Right renal pelvis (tissue), 4 donors: ENCODE results near the gene TASP1. TPM values are rescaled to one million over a fixed set of nuclear protein-coding genes. Genes with fewer than 3 reads are reported as not detected.

ENCODE experiments used
- DNase-seq, 4 donors: peaks; one replicate each; pipeline ENCODE4 v3.0.0-alpha.2; 2013; ENCODE audit warnings: low read depth in 4 of 4, low spot score in 3 of 4, missing footprints in 1 of 4
- polyA plus RNA-seq, 4 donors: library from polyadenylated mRNA; unstranded; fragments of 120-200 nt; gene quantifications; one replicate each; pipeline ENCODE4 v1.2.1, GENCODE V29; 2013; ENCODE audit not compliant: insufficient read length in 4 of 4

Gene TASP1
- polyA plus RNA-seq, 4 donors, result 14.3 to 15.0 (median 14.7) TPM

DNA sequence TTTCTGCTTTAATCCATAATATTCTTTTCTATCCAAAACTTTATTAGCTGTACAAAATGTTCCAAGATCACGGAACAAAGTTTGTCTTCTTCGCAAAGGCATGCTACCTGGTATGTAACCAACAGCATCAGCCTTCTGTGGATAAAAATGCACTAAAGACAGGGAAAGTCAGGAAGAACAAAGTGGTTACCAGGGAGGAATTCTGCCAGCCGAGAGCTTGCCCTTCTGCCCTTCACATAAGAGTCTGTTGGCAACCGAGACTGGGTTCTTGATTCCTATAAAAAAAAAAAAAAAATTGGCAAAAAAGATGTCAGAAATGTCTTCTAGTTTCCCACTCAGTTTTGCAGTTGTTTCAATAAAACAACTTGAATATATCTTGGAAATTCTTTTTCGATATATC, 58.0 kb downstream of the TASP1 start:
- no peak for DNase-seq

DNA sequence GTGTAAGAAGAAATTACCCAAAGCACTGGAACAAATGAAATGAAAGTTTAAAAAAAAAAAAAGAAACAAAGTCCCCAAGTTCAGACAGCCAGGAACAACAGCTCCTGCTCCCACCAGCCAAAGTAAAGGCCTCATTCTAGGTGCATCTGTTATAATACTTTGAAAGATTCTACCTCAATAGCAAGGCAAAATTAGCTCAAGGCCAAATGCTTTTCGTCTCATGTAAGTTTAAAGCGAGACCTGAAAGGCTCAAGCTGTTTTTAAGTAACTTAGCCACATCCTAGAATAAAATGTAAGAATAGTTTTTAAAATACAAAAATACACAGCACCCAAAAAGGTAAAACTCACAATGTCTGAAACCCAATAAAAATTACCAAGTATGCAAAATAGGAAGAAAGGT, 64.7 kb downstream of the TASP1 start:
- DNase-seq, result no peak

DNA sequence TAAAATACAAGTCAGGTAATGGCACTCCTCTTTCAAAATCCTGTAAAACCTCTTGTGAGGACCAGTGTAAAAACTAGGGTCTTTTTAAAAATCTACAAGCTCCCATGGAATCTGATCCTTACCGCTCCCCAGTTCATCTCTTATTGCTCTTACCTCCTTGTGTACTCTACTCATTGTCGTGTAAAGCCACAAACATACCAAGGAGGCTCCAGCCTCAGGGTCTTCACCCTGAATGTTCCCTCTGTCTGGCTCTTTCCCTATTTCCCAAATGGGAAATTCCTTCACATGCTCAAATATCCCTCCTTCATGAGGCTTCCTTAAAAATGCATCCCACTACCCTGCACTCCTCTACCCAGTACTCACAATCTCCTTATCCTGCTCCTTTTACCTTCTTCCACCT, 67.1 kb downstream of the TASP1 start:
- no peak for DNase-seq

DNA sequence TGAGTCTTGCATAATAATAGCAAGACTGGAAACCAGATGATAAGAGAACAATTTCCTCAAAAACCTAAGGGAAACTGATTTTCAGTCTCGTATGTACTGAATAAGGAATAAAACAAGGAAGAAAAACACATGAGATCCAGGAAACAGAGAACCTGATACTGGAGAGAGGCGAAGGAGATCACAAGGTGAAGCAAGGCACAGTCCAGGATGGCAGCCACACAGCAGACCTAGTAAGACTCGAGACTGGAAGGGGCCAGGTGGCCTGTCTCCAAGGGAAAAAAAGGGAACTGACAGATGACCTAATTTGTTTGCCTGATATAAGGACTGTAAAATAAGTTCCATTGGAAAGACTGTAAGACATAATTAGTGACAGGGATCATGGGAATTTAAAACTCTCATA, 71.1 kb downstream of the TASP1 start:
- DNase-seq, result no peak

DNA sequence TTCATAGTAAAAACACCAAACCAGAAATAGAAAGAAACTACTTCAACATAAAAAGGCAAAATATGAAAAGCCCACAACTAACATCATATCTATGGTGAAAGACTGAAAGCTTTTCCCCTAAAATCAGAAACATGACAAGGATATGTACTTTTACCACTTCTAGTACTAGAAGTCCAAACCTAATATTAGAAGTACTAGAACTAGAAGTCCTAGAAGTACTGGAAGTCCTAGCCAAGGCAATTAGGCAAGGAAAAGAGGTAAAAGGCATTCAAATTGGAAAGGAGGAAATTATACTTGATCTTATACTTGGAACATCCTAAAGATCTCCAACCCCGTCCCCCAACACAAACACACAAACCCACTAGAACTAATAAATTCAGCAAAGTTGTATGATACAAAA, 74.9 kb downstream of the TASP1 start:
- no peak for DNase-seq

DNA sequence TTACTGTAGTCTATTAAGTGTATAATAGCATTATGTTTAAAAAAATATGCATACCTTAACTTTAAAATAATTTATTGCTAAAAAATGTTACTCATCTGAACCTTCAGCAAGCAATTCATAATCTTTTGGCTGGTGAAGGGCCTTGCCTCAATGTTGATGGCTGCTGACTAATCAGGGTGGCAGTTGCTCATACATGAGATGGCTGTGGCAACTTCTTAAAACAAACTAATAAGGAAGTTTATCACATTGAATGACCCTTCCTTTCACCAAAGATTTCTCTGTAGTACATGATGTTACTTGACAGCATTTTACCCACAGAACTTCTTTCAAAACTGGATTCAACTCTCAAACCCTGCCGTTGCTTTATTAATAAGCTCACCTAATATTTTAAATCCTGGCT, 84.0 kb downstream of the TASP1 start:
- no peak for DNase-seq

DNA sequence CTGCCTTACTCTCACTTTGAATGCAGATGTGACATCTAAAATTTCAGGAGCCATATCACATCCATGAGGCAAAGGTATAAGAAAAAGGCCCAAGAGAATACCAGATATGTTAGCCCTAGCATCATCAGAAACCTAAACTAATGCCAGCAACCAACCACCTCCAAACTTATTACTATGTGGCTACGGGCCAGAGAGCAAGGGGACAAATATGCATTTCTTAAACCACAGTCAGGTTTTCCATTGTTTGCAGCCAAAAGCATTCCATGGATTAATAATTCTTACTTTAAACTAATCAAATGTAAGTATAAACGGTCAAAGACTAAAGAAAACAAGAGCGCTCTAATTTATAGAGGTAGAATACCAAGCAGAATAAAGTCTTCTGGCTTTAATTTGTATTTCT, 84.7 kb downstream of the TASP1 start:
- DNase-seq, result no peak

DNA sequence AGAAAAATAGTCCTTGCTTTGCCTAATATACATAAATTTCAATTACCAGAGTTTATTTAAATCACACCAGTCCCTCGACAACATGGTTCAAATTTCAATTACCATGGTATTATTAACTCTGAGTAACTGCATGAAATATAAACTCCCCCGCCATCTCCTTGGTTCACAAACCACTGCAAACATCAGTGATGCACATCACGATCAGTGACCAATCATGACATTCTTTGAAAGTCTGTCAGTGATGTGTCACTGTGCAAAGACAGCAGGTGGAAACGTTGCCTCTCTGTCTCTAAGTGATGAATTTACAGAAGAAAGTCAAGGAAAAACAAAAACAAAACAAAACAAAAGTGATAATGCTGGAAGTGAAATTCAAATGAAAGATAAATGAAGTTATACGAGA, 86.7 kb downstream of the TASP1 start:
- no peak for DNase-seq

DNA sequence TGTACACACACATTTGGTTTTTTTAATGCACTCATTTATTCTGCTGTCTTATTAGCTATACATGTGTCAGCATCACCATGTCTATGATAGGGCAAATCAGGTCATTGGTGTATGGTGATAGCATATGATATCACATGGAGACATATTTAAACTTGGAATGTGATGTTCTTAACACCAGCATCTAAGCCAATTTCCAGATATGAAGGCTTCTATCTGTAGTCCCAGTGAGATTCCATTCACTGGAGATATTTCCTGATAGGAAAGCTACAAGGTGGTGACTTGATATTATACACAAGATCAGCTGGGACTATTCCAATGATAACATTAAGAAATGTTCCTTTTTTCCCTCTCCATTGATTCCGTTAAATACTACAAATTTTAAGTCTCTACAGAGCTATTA, 89.3 kb downstream of the TASP1 start:
- DNase-seq, result no peak

DNA sequence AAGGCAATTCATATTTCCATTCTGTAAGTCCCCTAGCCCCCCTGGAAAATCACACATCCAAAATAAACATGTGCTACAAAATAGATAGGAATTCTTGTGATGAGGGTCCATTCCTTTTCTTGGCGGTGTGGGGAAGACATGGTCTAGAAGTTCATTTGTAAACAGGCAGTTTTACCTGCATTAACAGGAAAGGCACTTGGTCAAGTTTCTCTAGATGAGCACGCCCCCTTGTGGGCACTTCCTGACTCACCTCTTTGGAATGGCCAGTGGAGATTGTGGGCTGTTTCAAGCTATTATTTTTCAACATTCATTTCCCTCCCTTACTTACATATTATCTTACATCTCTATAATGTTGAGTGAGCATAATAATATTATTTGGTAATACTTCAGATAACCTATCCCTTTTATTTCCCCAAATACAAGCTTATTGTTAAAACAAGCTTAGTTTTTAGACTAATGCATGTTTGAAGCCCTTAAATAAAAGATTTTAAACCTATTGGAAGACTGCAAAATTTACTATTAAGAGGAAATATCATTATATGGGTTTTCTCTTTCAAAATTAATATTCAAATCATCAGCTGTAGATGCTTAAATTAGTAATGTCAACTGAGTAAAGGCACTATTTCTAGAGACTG, 92.1 kb downstream of the TASP1 start:
- DNase-seq, result peak; percentile 58 to 71 (median 66)

DNA sequence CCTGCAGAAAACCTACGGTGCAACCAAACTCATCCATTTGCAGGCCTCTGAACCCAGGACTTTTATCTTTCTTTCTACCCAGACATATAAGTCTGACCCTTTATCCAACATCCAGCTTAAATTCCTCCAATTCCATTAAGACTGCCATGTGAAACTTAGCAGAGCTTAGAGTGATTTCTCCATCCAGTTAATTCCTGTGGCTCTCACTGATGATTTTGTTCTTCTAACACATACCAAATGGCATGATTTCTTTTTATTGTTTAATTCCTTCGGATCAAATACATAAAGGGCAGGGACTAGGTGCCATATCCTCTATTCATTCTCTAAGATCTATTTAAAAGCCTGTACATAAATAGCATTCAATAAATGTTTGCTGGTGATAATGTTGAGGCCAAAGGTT, 92.9 kb downstream of the TASP1 start:
- DNase-seq, result no peak

DNA sequence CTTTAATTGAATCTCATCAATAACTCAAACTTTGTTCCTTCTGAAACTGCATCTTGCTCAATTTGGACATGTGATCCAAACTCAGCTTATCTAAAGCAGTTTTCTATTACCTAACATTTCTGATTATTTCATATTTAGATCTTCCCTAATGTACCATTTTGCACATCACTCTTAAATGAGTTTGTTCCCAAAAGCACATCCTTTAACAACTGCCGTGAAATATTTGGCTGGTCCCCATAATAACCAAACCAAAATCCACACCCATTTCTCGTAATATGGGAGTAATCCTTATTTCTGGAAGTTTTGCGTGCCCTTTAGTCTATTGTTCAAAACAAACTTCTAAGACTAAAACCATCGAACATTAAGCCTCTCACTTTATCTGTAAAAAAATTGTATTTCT, 94.9 kb downstream of the TASP1 start:
- DNase-seq, result no peak

DNA sequence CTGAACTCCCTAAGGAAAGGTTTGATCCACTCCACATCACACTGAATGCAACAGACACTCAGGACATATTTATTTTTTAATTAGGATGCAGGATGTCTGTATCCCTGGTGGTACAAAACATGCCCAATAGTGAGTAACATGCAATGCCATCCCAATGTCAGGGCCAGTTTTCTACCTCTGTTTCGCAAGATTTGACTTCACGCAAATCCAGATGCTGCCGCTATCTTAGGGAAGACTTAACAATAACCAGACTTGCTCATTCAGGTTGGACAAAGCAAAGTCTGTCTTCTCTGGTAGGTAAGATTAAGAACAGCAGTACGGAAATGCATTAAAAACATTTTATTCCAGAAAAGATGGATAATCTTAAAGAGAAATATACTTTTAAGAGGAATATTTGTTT, 103.1 kb downstream of the TASP1 start:
- DNase-seq, result no peak

DNA sequence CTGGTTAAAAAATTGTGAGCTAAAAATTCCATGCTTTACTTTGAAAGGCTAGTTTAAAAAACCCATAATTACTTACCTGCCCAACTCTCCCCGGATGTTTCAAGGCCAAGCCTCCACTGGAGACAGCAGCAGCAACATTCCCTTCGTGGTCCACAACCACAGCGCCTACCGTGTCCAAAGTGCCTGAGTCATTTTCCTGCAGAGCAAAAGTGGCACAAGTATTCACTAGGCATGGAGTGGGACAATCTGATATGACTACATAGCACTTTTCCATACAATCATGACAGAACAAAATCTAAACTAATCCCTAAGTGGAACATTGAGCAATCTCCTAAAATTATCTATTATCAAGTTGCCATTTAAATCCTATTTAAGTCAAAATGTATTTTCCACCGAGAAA, 104.8 kb downstream of the TASP1 start:
- no peak for DNase-seq

DNA sequence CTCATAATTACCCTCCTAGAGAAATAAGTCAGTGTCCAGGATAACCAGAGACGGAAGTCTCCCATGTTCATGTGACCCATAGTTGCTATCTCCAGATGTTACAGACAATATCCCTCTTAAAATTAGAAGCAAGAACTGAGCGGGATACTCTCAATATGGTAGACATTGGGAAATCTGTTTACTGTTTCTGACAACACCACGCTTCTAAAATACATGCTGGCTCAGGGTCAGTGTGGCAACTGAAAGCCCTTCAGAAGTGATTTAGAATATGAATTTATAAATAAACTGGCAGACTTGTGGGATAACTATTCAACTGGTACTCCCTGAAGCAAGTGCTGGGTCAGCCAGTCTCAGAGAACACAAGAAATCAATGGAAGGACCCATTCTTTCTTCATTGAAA, 108.6 kb downstream of the TASP1 start:
- no peak for DNase-seq

DNA sequence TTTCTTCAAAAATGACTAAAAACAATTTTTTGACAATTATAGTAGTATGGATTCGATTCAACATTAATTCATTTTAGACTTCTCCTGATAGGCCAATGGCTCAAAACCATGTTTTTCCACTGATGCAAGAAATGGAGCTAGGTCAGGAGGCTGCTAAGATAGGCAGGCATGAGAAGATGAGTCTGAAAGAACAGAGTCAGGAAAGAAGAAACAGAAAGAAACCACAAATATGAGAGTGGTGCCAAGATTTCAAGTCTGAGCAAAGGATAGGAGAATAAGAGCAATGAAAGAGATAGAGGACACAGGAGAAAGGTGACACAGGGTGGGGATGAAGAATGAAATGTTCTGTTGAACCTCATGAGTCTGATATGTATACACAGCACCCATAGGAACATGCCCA, 112.2 kb downstream of the TASP1 start:
- no peak for DNase-seq

DNA sequence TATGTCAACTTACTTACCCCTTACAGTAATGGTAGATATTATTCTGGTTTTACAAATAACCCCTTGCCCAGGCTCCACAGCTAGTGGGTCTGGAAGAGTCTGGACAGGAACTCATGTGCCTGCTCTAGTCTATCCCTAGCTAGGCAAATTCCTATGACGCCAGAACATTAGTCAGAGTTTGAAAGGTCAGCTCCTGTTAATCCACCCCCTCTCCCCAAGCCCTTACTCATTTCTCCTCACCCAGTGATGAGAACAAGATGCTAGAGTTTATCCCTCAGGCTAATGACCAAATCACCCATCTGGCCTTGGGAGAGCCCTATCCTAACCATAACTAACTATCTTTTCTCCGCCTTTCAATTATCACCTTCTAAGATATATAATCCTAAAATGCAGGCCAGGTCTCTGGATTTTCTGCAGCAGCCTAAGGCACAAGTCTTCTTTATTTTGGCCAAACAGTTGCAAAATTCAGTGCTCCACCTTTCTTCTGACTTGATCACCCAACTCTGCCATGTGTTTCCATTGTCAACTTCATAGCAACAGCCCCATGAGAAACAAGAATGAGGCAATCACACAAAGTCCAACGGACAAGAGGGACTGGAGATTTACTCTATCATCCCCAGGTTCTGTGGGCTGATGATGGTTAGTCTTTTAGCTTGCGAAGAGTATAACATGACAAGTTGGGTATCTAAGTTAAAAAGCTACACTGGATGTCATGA, 113.3 kb downstream of the TASP1 start:
- no peak for DNase-seq

DNA sequence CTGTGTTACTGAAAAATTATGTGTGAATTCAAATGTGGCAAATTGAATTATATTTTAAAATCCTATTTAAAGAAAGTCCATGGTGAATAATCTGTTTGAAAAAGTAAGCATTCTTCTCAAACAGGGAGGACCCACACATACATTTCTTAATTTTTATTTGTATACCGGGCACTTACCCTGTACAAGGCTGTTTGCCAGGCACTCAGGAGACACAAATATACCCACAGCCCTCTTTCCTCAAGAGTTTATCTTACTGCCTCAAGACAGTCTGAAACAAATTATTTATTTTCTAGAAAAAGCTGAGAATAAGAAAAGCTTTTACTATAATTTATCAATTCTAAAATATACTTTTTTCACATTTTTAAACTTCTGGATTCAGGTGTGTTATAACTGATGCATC, 114.4 kb downstream of the TASP1 start:
- DNase-seq, result no peak

DNA sequence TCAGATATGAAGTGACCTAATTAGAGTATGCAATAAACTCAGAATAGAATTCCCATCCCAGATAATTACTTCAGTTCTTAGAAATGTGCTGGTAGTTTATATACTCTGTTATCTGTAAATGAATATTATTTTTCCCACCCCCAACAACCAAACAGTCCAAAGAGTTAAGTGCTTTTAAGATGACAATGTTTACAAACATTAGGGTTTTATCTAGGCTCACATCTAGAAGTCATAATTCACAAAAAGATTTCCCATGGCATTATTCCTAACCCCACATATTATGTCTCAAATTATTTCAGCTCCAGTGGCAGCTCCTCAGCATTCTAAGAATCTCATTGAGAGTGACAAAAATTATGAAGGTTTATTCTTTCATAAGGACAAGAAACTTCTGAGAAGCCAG, 120.9 kb downstream of the TASP1 start:
- DNase-seq, result no peak

DNA sequence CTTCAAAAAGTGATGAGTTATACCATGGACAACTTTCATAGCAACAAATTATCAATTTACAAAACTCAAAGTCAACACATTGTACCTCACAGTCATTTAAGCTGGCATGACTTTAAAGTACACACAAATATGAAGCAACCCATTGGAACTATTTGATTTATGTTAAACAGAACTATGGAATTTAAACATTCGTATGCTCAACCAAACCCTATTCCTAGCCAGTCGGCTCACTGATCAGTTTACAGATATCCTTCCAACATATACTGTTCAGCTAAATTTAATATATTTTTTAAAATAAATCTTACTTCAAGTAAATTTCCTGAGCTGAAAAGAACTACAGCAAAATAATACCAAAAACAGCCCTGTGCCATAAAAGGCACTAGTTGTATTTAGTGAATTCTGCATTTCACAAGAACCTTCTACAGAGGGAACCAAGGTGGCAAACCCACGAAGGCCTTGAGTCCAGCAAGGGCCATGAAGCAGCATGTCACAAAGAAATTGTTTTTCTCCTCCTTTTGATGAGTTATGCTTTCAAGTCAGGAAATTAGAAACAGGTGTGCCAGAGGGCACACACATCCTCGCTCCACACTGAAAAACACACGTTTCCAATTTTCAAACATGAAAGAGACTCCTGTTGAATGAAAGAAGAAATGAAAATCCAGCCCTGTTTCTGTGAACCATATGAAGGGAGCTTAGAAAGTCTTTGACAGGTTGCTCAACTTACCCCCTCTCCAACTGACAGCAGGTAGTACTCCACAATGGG, 122.8 kb downstream of the TASP1 start:
- DNase-seq, result no peak

DNA sequence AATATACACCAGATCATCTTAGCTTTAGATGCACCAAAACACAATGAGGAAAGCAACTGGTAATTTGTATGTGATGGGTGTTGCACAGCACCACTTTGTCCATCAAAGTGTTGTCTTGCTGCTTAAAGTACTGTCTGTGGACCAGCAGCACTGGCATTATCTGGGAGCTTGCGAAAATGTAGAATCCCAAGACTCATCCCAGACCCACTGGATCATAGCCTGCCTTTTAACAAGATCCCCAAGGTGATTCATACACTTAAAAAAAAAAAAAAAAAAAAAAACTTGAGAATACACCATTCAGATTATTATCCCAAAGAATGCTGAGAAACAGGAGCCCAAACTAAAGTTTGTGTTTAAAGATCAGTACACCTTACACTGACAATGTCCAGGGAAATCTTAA, 123.4 kb downstream of the TASP1 start:
- no peak for DNase-seq
